Gastroesophageal sphincter (tissue), 3 donors: Measurements from ENCODE around the gene IKZF3.

Experiments
- EP300 ChIP-seq: sonication (generic); formaldehyde crosslinking; IDR thresholded peaks from one replicate; pipeline ENCODE4 v1.6.1; 2017; ENCODE audit warnings: antibody characterized with exemption, mild to moderate bottlenecking
- POLR2A ChIP-seq, 2 donors: fragments of 450-650 bp; IDR thresholded peaks; one replicate each; pipeline ENCODE4 v1.6.1; 2017; ENCODE audit warnings: antibody characterized with exemption in 2 of 2, mild to moderate bottlenecking in 2 of 2, moderate library complexity in 1 of 2
- POLR2AphosphoS5 ChIP-seq: sonication (generic); formaldehyde crosslinking; IDR thresholded peaks from one replicate; pipeline ENCODE4 v1.6.1; 2017; ENCODE audit warnings: antibody characterized with exemption
- TF ChIP-seq, protein P1 (sequence below), 4 experiments: fragments of 200-600 bp in 2 of 4; fragments of 450-650 bp in 2 of 4; sonication (generic) in 1 of 4; IDR thresholded peaks; one replicate each; pipeline ENCODE4 v1.5.1; 2017 to 2019; ENCODE audit warnings: antibody characterized with exemption in 4 of 4, mild to moderate bottlenecking in 2 of 4, moderate library complexity in 2 of 4

- TF ChIP-seq EP300 (no peak), POLR2A (IDR thresholded peaks at IDR 0.05) (no peak), POLR2AphosphoS5 (no peak)
- TF ChIP-seq, protein P1, sequence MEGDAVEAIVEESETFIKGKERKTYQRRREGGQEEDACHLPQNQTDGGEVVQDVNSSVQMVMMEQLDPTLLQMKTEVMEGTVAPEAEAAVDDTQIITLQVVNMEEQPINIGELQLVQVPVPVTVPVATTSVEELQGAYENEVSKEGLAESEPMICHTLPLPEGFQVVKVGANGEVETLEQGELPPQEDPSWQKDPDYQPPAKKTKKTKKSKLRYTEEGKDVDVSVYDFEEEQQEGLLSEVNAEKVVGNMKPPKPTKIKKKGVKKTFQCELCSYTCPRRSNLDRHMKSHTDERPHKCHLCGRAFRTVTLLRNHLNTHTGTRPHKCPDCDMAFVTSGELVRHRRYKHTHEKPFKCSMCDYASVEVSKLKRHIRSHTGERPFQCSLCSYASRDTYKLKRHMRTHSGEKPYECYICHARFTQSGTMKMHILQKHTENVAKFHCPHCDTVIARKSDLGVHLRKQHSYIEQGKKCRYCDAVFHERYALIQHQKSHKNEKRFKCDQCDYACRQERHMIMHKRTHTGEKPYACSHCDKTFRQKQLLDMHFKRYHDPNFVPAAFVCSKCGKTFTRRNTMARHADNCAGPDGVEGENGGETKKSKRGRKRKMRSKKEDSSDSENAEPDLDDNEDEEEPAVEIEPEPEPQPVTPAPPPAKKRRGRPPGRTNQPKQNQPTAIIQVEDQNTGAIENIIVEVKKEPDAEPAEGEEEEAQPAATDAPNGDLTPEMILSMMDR (IDR thresholded peaks at IDR 0.05), result no peak
Measured at GRCh38 chr17:39866013-39866730, 2.1 kb upstream of the IKZF3 start.
